ENCODE data around the gene LCN1.
"Not testable (repeated sequence)": the region's sequence is repeated elsewhere in the genome, so short reads cannot be mapped to it uniquely, and the experiment has no call there.

Gene LCN1

GRCh38 chr9:135547756-135548736 is 26.8 kb downstream of the LCN1 start:
- no peak for DNase-seq (ENCODE audit: low read depth)

- DNase-seq (ENCODE audit: low read depth) = not testable (repeated sequence)
Observed at GRCh38 chr9:135549478-135550343, 28.5 kb downstream of the LCN1 start.

- no peak for DNase-seq (ENCODE audit: low read depth)
Observed at GRCh38 chr9:135550344-135550918, 29.2 kb downstream of the LCN1 start.

- no peak for DNase-seq (ENCODE audit: low read depth)
Observed at GRCh38 chr9:135551031-135551430, 29.8 kb downstream of the LCN1 start.

GRCh38 chr9:135551456-135551855 is 30.2 kb downstream of the LCN1 start:
- DNase-seq (ENCODE audit: low read depth) = no peak

GRCh38 chr9:135552021-135552697 is 30.9 kb downstream of the LCN1 start:
- no peak for DNase-seq (ENCODE audit: low read depth)

- DNase-seq (ENCODE audit: low read depth) = no peak
Observed at GRCh38 chr9:135552698-135553171, 31.5 kb downstream of the LCN1 start.

- DNase-seq (ENCODE audit: low read depth) = no peak
Observed at GRCh38 chr9:135554718-135555117, 33.5 kb downstream of the LCN1 start.

- DNase-seq (ENCODE audit: low read depth) = no peak
Observed at GRCh38 chr9:135555203-135555602, 34.0 kb downstream of the LCN1 start.

GRCh38 chr9:135555910-135556309 is 34.7 kb downstream of the LCN1 start:
- no peak for DNase-seq (ENCODE audit: low read depth)

GRCh38 chr9:135559606-135560005 is 38.4 kb downstream of the LCN1 start:
- DNase-seq (ENCODE audit: low read depth) = no peak

GRCh38 chr9:135561391-135562234 is 40.4 kb downstream of the LCN1 start, which contains the start of gene PAEP:
TSS of gene PAEP (plus strand) at chr9:135561756.
- DNase-seq (ENCODE audit: low read depth) = no peak

GRCh38 chr9:135562235-135562745 is 41.0 kb downstream of the LCN1 start:
- DNase-seq (ENCODE audit: low read depth) = no peak

GRCh38 chr9:135563039-135563476 is 41.8 kb downstream of the LCN1 start:
- no peak for DNase-seq (ENCODE audit: low read depth)

- DNase-seq (ENCODE audit: low read depth) = no peak
Observed at GRCh38 chr9:135563858-135564257, 42.6 kb downstream of the LCN1 start.

- DNase-seq (ENCODE audit: low read depth) = no peak
Observed at GRCh38 chr9:135565141-135565628, 43.9 kb downstream of the LCN1 start.

GRCh38 chr9:135565636-135566035 is 44.4 kb downstream of the LCN1 start:
- DNase-seq (ENCODE audit: low read depth) = no peak

- no peak for DNase-seq (ENCODE audit: low read depth)
Observed at GRCh38 chr9:135566552-135566951, 45.3 kb downstream of the LCN1 start.

- DNase-seq (ENCODE audit: low read depth) = no peak
Observed at GRCh38 chr9:135567311-135567710, 46.1 kb downstream of the LCN1 start.

- DNase-seq (ENCODE audit: low read depth) = no peak
Observed at GRCh38 chr9:135568026-135568425, 46.8 kb downstream of the LCN1 start.

Measured in non-pigmented ciliary epithelial cell (primary cell).